GM18861 (cell line): ENCODE measurements around the gene CHST5.
A peak's percentile ranks its signal among the peaks of the same experiment; 100 is the strongest.

Source experiments
- ATAC-seq: cut with Tn5 transposase; IDR thresholded peaks from one replicate; pipeline ENCODE4 v1.9.1; 2021; ENCODE audit not compliant: unreplicated experiment

Gene CHST5

GRCh38 chr16:75535901-75536300 lies at the start of gene CHST5:
Gene CHST5 (minus strand): TSS chr16:75536108. CDS start chr16:75530384, 5,724 bp downstream.
- no peak for ATAC-seq

- ATAC-seq, result no peak
Measured at GRCh38 chr16:75584108-75584507, 48.2 kb upstream of the CHST5 start.

GRCh38 chr16:75579281-75579834 lies 43.5 kb upstream of the CHST5 start:
- ATAC-seq, result no peak

- no peak for ATAC-seq
Measured at GRCh38 chr16:75578725-75579124, 42.8 kb upstream of the CHST5 start.

- no peak for ATAC-seq
Measured at GRCh38 chr16:75578212-75578611, 42.3 kb upstream of the CHST5 start.

GRCh38 chr16:75576384-75576811 lies 40.5 kb upstream of the CHST5 start:
- ATAC-seq, result no peak

GRCh38 chr16:75575958-75576357 lies 40.0 kb upstream of the CHST5 start:
- ATAC-seq, result no peak

- no peak for ATAC-seq
Measured at GRCh38 chr16:75573955-75574354, 38.0 kb upstream of the CHST5 start.

GRCh38 chr16:75572864-75573542 lies 37.1 kb upstream of the CHST5 start:
- ATAC-seq, result no peak

- no peak for ATAC-seq
Measured at GRCh38 chr16:75570396-75571065, 34.6 kb upstream of the CHST5 start.

GRCh38 chr16:75567911-75568310 lies 32.0 kb upstream of the CHST5 start:
- ATAC-seq, result no peak

- ATAC-seq, result no peak
Measured at GRCh38 chr16:75566758-75567255, 30.9 kb upstream of the CHST5 start.

- peak; percentile 43 for ATAC-seq
Measured at GRCh38 chr16:75566040-75566757, 30.3 kb upstream of the CHST5 start, which contains the start of gene GABARAPL2. Gene GABARAPL2 (plus strand): TSS chr16:75566379. CDS start chr16:75566487, 108 bp downstream.

- peak; percentile 4 for ATAC-seq
Measured at GRCh38 chr16:75565640-75566039, 29.7 kb upstream of the CHST5 start.

- no peak for ATAC-seq
Measured at GRCh38 chr16:75559564-75560372, 23.9 kb upstream of the CHST5 start.

- no peak for ATAC-seq
Measured at GRCh38 chr16:75558846-75559401, 23.0 kb upstream of the CHST5 start.

- no peak for ATAC-seq
Measured at GRCh38 chr16:75556431-75556950, 20.6 kb upstream of the CHST5 start.

- peak; percentile 96 for ATAC-seq
Measured at GRCh38 chr16:75555707-75556430, 20.0 kb upstream of the CHST5 start, which contains the start of gene TMEM231. Gene TMEM231 (minus strand): TSS chr16:75556252. CDS start chr16:75556209, 43 bp downstream.

- no peak for ATAC-seq
Measured at GRCh38 chr16:75555213-75555706, 19.4 kb upstream of the CHST5 start.
